GM23338 (cell line): ENCODE data around the gene SLC3A2.

Experiments
- EZH2 ChIP-seq: fragments of 200-600 bp; sonication (generic); IDR thresholded peaks from one replicate; pipeline ENCODE4 v1.8.0; 2017; ENCODE audit warnings: antibody characterized with exemption, mild to moderate bottlenecking, low read depth; ENCODE audit not compliant: unreplicated experiment
- TF ChIP-seq, protein P1 (sequence below), 2 experiments: fragments of 200-600 bp in 1 of 2; sonication (generic) in 1 of 2; conservative IDR thresholded peaks; 2 replicates each; pipeline versions ENCODE4 v1.5.1 to v1.6.1; 2016 to 2017; ENCODE audit warnings: antibody characterized with exemption in 2 of 2, low read depth in 2 of 2, mild to moderate bottlenecking in 2 of 2, moderate library complexity in 1 of 2
- TF ChIP-seq, protein P2 (sequence below): IDR thresholded peaks from one replicate; pipeline ENCODE4 v1.6.1; 2018; ENCODE audit warnings: antibody characterized with exemption; ENCODE audit not compliant: unreplicated experiment

GRCh38 chr11:62835336-62835735 lies 45.4 kb upstream of the SLC3A2 start:
- TF ChIP-seq, protein P1, sequence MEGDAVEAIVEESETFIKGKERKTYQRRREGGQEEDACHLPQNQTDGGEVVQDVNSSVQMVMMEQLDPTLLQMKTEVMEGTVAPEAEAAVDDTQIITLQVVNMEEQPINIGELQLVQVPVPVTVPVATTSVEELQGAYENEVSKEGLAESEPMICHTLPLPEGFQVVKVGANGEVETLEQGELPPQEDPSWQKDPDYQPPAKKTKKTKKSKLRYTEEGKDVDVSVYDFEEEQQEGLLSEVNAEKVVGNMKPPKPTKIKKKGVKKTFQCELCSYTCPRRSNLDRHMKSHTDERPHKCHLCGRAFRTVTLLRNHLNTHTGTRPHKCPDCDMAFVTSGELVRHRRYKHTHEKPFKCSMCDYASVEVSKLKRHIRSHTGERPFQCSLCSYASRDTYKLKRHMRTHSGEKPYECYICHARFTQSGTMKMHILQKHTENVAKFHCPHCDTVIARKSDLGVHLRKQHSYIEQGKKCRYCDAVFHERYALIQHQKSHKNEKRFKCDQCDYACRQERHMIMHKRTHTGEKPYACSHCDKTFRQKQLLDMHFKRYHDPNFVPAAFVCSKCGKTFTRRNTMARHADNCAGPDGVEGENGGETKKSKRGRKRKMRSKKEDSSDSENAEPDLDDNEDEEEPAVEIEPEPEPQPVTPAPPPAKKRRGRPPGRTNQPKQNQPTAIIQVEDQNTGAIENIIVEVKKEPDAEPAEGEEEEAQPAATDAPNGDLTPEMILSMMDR (conservative IDR thresholded peaks at IDR 0.05; ENCODE audit: low read depth in 2 of 2), result no peak
- TF ChIP-seq, protein P2, sequence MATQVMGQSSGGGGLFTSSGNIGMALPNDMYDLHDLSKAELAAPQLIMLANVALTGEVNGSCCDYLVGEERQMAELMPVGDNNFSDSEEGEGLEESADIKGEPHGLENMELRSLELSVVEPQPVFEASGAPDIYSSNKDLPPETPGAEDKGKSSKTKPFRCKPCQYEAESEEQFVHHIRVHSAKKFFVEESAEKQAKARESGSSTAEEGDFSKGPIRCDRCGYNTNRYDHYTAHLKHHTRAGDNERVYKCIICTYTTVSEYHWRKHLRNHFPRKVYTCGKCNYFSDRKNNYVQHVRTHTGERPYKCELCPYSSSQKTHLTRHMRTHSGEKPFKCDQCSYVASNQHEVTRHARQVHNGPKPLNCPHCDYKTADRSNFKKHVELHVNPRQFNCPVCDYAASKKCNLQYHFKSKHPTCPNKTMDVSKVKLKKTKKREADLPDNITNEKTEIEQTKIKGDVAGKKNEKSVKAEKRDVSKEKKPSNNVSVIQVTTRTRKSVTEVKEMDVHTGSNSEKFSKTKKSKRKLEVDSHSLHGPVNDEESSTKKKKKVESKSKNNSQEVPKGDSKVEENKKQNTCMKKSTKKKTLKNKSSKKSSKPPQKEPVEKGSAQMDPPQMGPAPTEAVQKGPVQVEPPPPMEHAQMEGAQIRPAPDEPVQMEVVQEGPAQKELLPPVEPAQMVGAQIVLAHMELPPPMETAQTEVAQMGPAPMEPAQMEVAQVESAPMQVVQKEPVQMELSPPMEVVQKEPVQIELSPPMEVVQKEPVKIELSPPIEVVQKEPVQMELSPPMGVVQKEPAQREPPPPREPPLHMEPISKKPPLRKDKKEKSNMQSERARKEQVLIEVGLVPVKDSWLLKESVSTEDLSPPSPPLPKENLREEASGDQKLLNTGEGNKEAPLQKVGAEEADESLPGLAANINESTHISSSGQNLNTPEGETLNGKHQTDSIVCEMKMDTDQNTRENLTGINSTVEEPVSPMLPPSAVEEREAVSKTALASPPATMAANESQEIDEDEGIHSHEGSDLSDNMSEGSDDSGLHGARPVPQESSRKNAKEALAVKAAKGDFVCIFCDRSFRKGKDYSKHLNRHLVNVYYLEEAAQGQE, result no peak
- TF ChIP-seq EZH2, result no peak
